Measurements from ENCODE around the gene ULK1.

ULK1 gene

GRCh38 chr12:131893605-131894312 lies 663 bp upstream of the ULK1 start:
- DNase-seq = no peak

- no peak for DNase-seq
Measured at GRCh38 chr12:131894981-131895639, 688 bp downstream of the ULK1 start.

GRCh38 chr12:131895640-131896079 lies 1.2 kb downstream of the ULK1 start:
- DNase-seq = no peak

- peak; percentile 33 for DNase-seq
Measured at GRCh38 chr12:131896080-131896810, 1.8 kb downstream of the ULK1 start.

GRCh38 chr12:131896811-131897270 lies 2.4 kb downstream of the ULK1 start:
- no peak for DNase-seq

GRCh38 chr12:131897276-131897675 lies 2.9 kb downstream of the ULK1 start:
- no peak for DNase-seq

GRCh38 chr12:131897875-131898274 lies 3.5 kb downstream of the ULK1 start:
- no peak for DNase-seq

- DNase-seq = no peak
Measured at GRCh38 chr12:131900397-131900796, 6.0 kb downstream of the ULK1 start.

- no peak for DNase-seq
Measured at GRCh38 chr12:131901431-131902331, 7.3 kb downstream of the ULK1 start.

- DNase-seq = no peak
Measured at GRCh38 chr12:131902332-131903241, 8.2 kb downstream of the ULK1 start.

GRCh38 chr12:131903270-131904255 lies 9.1 kb downstream of the ULK1 start:
- no peak for DNase-seq

- DNase-seq = no peak
Measured at GRCh38 chr12:131904346-131904745, 9.9 kb downstream of the ULK1 start.

- no peak for DNase-seq
Measured at GRCh38 chr12:131905081-131905629, 10.7 kb downstream of the ULK1 start.

GRCh38 chr12:131905630-131906091 lies 11.2 kb downstream of the ULK1 start:
- no peak for DNase-seq

- DNase-seq = no peak
Measured at GRCh38 chr12:131907379-131908091, 13.1 kb downstream of the ULK1 start.

- no peak for DNase-seq
Measured at GRCh38 chr12:131908092-131909080, 14.0 kb downstream of the ULK1 start.

- DNase-seq = no peak
Measured at GRCh38 chr12:131909081-131909751, 14.8 kb downstream of the ULK1 start.
